Right lobe of liver (tissue), 6 donors: ENCODE data around the gene SMCO2. TPM values are rescaled to one million over a fixed set of nuclear protein-coding genes. Genes with fewer than 3 reads are reported as not detected.

Source experiments
- ATAC-seq, 4 donors: fragments of 200-7000 bp; cut with Tn5 transposase; one replicate each; pipeline ENCODE4 v1.9.1; 2020; ENCODE audit warnings: mild to moderate bottlenecking in 4 of 4, moderate library complexity in 4 of 4
- DNase-seq, 3 donors: peaks; one replicate each; pipeline ENCODE4 v3.0.0-alpha.2; 2020
- H3K27ac ChIP-seq, 3 donors: fragments of 200-600 bp; one replicate each; pipeline ENCODE4 v1.8.0; 2022
- H3K27me3 ChIP-seq, 2 donors: fragments of 200-600 bp; one replicate each; pipeline ENCODE4 v1.8.0; 2022
- H3K36me3 ChIP-seq, 4 donors: fragments of 200-600 bp; sonication (generic) in 1 of 4; one replicate each; pipeline versions ENCODE4 v1.5.1 to v1.8.0; 2017 to 2022; ENCODE audit warnings: control low read depth in 1 of 4
- H3K4me1 ChIP-seq, 4 donors: fragments of 200-600 bp; sonication (generic) in 1 of 4; one replicate each; pipeline versions ENCODE4 v1.5.1 to v1.8.0; 2017 to 2022; ENCODE audit warnings: control low read depth in 1 of 4
- H3K4me3 ChIP-seq, 3 donors: fragments of 200-600 bp; one replicate each; pipeline ENCODE4 v1.8.0; 2022
- H3K9me3 ChIP-seq, 4 donors: fragments of 200-600 bp; sonication (generic) in 1 of 4; one replicate each; pipeline versions ENCODE4 v1.5.1 to v1.8.0; 2017 to 2022; ENCODE audit warnings: control low read depth in 1 of 4
- CTCF ChIP-seq, 4 donors: fragments of 200-600 bp in 3 of 4; fragments of 450-650 bp in 1 of 4; IDR thresholded peaks; one replicate each; pipeline versions ENCODE4 v1.5.1 to v1.8.0; 2016 to 2022; ENCODE audit warnings: antibody characterized with exemption in 4 of 4, mild to moderate bottlenecking in 2 of 4
- POLR2A ChIP-seq: fragments of 450-650 bp; IDR thresholded peaks from one replicate; pipeline ENCODE4 v1.6.1; 2017; ENCODE audit warnings: antibody characterized with exemption, mild to moderate bottlenecking
- WGBS: methylation state at CpG from one replicate; pipeline ENCODE4 v1.1.6; 2018; ENCODE audit warnings: low coverage, low lambda C conversion rate; ENCODE audit not compliant: insufficient coverage; ENCODE audit errors: missing lambda C conversion rate; 5-methylcytosine and 5-hydroxymethylcytosine counted together
- intact Hi-C, 2 donors: fragments of 100-400 bp; cut with DNase I; formaldehyde crosslinking; loops; one replicate each; pipeline versions ENCODE4 v1.11.2 to v1.14.1; 2022
- total RNA-seq, 6 experiments: library from RNA; depleted of rRNA in 2 of 6; stranded (reverse); fragments of >200 nt in 2 of 6; fragmentation: NEBNext Ultra II Directional in 3 of 6; extraction: Animal tissue kit (Norgen Biotek cat#: 25700) in 3 of 6; gene quantifications; one replicate each; pipeline versions ENCODE4 v1.1.0 to v1.2.4, GENCODE V29; 2016 to 2023
- donor health status: DM: no; HTN: yes; CAD: no.
- donor health status: DM: no; HTN: no; CAD: no.
- donor health status: DM: no; HTN: no; CAD: no.
- donor health status: DM: no; HTN: yes; CAD: no.
- donor health status: DM: no; HTN: yes; CAD: no.

The SMCO2 gene
- total RNA-seq, 6 experiments from 2014 or later = 0.31 TPM; not detected in 5

- TF ChIP-seq CTCF (IDR thresholded peaks at IDR 0.05) (no peak), POLR2A (no peak)
- DNase-seq (no peak), ATAC-seq (no peak)
- intact Hi-C loops = no loop called here
- WGBS = 64% methylated on average over 7 of the region's 7 CpGs
- Histone ChIP-seq H3K27ac (no peak overlapping the region), H3K4me1 (peaks cover 0 to 14% (median 4%) of the 10 kb centered on the region in 4 donors), H3K9me3 (no peaks in the 10 kb centered on the region), H3K36me3 (no peaks in the 10 kb centered on the region), H3K27me3 (no peaks in the 10 kb centered on the region), H3K4me3 (no peak overlapping the region)
Measured at GRCh38 chr12:27530157-27530922, 83.8 kb downstream of the SMCO2 start.

- Histone ChIP-seq H3K4me3 (no peak overlapping the region), H3K27ac (no peak overlapping the region), H3K4me1 (peaks cover 0 to 3% (median 1%) of the 10 kb centered on the region in 4 donors), H3K27me3 (no peaks in the 10 kb centered on the region), H3K9me3 (no peaks in the 10 kb centered on the region), H3K36me3 (no peaks in the 10 kb centered on the region)
- no peak for ATAC-seq
- DNase-seq = no peak
- intact Hi-C loops = no loop called here
- no peak for TF ChIP-seq CTCF (IDR thresholded peaks at IDR 0.05)
- TF ChIP-seq POLR2A = no peak
- 49% methylated on average over 4 of the region's 4 CpGs for WGBS
Measured at GRCh38 chr12:27531896-27532295, 85.4 kb downstream of the SMCO2 start.

- Histone ChIP-seq H3K9me3 (no peaks in the 10 kb centered on the region), H3K4me1 (no peaks in the 10 kb centered on the region), H3K36me3 (no peaks in the 10 kb centered on the region), H3K27ac (no peak overlapping the region), H3K4me3 (no peak overlapping the region), H3K27me3 (no peaks in the 10 kb centered on the region)
- DNase-seq (no peak), ATAC-seq (no peak)
- intact Hi-C loops = no loop called here
- no peak for TF ChIP-seq CTCF (IDR thresholded peaks at IDR 0.05)
- no peak for TF ChIP-seq POLR2A
- 76% methylated on average over 6 of the region's 6 CpGs for WGBS
Measured at GRCh38 chr12:27534060-27534764, 87.7 kb downstream of the SMCO2 start.

- H3K9me3 ChIP-seq = no peaks in the 10 kb centered on the region
- TF ChIP-seq CTCF (IDR thresholded peaks at IDR 0.05) (no peak), POLR2A (no peak)
- peaks cover 0 to 4% (median 0%) of the 10 kb centered on the region in 4 donors for H3K4me1 ChIP-seq
- 83% methylated on average over 1 of the region's 1 CpG for WGBS
- ATAC-seq (no peak), DNase-seq (no peak)
- intact Hi-C loops = no loop called here
- H3K36me3 ChIP-seq = no peaks in the 10 kb centered on the region
- no peak overlapping the region for H3K4me3 ChIP-seq
- H3K27ac ChIP-seq = no peak overlapping the region
- no peaks in the 10 kb centered on the region for H3K27me3 ChIP-seq
Measured at GRCh38 chr12:27534765-27535161, 88.2 kb downstream of the SMCO2 start.
